Right lobe of liver (tissue), 4 donors: ENCODE results near the gene COL16A1.

Source experiments
- CTCF ChIP-seq, 4 donors: fragments of 200-600 bp in 3 of 4; fragments of 450-650 bp in 1 of 4; IDR thresholded peaks; one replicate each; pipeline versions ENCODE4 v1.5.1 to v1.8.0; 2016 to 2022; ENCODE audit warnings: antibody characterized with exemption in 4 of 4, mild to moderate bottlenecking in 2 of 4
- POLR2A ChIP-seq: fragments of 450-650 bp; IDR thresholded peaks from one replicate; pipeline ENCODE4 v1.6.1; 2017; ENCODE audit warnings: antibody characterized with exemption, mild to moderate bottlenecking
- donor health status: DM: no; HTN: no; CAD: no.
- donor health status: DM: no; HTN: no; CAD: no.
- donor health status: DM: no; HTN: yes; CAD: no.

GRCh38 chr1:31700468-31701090 is 3.2 kb downstream of the COL16A1 start:
- TF ChIP-seq CTCF (IDR thresholded peaks at IDR 0.05) (no peak), POLR2A (no peak)
